Activated CD4-positive, alpha-beta T cell treated with anti-CD3 and anti-CD28 coated beads for 4 hours (primary cell): ENCODE data around the gene CTSW.

Experiments
- DNase-seq, 2 donors: peaks; one replicate each; pipeline ENCODE4 v3.0.0-alpha.2; 2020

Gene CTSW

DNA sequence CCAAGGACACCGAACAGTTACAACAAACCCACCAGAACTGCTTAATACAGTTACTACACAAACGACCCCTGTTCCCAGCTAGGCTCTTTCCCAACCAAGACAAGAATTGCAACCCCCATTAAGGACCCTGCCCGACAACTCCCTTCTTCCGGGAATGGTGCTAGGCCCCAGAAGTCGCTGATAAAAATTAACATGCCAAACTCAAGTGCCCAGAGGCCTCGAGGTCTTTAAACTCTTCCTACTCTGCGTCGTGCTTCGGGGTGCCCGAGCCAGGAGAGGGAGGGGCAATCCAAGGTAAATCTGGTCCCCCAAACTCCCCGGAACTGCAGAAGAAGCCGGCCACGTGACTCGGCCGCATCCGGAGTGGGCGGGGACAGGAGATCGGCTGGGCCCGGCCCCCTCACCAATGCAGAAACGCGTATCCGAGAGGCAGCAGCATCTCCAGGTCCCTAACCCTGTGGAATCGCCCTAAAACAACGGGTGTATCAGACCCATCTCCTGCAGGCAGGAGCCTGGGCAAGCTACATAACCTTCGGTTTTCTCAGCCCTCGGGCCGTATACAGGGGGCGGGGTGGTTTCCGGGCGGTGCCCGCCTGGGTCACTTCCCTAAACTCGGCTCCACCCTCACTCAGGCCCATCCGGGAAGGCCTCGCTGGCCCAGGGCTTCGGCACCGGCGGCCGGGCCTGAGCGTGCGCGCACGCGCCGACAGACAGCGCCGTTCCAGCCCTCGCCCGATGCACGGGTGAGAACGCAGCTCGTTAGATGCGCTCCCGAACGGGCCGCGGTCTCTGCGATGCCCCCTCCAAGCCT is 22.7 kb upstream of the CTSW start:
- peak; percentile 83 to 84 for DNase-seq

DNA sequence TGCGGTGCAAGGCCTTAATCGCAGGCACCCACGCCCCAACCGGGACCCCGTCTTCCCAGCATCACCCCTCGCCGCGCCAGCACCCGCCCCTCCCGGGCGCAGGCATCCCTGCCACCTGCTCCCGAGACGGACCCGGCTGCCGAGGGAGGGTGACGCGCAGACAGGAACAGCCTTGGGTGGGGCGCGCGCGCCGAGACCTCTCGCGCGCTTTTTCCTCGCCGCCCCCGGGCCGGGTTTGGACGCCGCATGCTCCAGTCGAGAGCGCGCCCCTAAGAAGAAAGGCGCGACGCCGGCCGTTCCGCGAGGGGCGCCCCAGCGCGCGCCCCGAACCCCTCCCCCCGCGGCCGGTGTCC is 22.2 kb upstream of the CTSW start:
- peak; percentile 69 for DNase-seq

DNA sequence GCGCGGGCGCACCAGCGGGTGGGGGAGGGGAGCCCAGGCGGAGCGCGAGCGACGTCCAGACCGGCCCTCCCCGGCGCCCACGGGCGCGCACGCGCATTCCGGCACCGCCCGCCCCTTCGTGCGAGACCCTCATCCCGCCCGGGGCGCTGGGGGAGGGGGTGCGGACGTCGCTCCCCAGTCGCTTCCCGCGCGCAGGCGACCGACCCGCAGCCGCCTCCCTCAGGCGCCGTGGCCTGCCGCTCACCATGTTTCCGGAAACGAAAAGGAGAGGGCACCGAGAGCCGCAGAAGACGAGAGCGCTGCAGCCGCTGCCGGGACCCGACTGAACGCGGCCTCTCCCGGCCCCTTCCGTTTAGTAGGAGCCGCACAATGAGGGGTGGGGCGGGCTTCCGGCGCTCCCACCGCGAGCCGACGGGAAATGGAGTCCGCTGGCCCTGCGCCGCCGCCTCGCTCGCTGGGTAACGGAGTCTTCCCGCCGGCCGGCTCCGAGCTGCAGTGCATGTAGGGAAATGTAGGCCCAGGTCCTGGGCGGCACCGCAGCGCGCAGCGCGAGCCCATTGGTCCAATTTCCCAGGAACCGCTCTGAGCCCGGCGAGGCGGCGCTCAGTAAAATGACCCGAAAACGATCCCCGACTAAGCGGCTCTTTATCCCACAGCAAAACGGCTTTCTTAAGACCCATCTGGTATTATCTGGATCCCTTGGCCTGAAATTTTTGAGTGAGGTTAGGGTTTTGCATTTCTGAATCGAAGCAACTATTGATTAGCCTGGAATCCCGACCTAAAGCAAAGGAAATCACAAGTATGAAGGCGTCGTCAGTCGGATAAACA is 21.6 kb upstream of the CTSW start, which contains the start of gene CFL1:
CFL1 (minus strand) TSS at position 328 of the 828 bp plus-strand sequence; CDS start at position 247, 81 bp downstream.
- peak; percentile 95 to 98 for DNase-seq

DNA sequence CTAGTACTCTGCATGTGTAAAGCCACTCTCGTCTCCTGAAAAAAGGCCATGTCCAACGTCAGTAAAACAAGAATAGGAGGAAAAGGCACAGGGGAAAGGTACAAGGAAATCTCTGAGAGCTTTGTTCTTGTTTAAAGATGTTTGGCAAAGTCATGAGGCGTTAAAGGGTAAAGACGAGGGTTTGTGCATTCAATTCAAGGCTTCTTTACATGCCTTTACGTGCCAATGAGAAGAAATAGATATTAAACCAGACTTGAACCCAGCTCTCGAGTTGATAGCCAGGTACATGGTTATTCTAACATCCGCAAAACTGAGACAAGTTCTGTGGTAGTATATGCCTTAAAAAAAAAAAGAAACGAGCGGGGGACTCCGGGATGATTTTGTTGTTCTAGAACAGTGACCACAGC is 21.0 kb upstream of the CTSW start:
- DNase-seq, result no peak

DNA sequence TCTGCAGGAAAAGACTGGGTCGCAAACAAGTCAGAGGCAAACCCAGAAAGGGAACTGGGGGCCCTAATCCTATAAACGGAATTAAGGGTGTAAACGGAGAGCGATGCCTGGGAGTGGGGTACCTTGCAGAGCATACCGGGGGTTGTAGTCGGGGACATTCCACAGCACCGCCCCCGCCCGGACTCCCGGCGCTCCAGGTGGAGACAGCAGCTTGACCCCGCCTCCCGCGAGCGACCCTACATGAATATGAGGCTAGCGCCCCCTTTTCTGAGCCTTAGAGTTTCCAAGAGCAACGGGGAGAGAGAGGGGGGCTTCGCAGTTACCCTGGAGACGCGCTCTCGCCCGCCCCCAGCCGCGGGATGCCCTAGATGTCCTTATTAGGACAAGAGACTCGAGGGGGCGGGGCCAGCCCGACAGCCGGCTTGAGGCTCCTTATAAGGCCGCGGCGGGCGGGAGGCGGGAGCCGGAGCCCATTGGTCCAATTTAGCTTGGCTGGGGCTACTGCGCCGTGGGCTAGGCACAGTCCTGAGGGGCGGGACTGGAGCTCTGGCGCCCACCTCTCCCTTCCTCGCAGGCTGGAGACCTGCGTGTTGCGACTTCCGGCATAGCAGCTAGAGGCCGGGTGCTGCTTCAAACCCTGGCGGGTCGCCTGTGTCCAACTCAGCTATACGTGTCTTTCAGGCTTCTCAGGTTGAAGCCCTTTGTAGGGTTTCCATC is 20.4 kb upstream of the CTSW start:
- peak; percentile 96 to 99 for DNase-seq

DNA sequence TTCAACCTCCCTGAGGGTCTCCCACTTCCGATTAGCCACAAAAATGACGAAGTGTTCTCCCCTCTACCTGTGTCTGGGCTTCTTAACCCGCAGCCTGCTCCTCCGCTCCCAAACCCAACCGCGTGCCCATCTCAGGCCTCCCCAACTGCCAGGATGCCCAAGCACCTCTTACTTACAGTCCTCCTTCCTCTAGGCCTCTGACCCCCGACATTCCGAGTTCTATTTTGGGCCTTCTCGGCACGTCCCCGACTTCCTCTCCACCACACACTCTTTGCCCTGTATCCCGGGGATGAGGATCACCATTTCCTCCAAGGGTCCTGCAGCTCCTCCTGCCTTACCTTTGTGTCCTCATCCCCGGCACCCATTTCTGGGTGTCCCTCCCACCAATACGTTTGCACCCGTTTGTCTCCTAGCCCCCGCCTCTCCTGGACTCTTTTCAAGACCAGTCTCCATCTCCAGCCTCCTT is 19.8 kb upstream of the CTSW start:
- no peak for DNase-seq

DNA sequence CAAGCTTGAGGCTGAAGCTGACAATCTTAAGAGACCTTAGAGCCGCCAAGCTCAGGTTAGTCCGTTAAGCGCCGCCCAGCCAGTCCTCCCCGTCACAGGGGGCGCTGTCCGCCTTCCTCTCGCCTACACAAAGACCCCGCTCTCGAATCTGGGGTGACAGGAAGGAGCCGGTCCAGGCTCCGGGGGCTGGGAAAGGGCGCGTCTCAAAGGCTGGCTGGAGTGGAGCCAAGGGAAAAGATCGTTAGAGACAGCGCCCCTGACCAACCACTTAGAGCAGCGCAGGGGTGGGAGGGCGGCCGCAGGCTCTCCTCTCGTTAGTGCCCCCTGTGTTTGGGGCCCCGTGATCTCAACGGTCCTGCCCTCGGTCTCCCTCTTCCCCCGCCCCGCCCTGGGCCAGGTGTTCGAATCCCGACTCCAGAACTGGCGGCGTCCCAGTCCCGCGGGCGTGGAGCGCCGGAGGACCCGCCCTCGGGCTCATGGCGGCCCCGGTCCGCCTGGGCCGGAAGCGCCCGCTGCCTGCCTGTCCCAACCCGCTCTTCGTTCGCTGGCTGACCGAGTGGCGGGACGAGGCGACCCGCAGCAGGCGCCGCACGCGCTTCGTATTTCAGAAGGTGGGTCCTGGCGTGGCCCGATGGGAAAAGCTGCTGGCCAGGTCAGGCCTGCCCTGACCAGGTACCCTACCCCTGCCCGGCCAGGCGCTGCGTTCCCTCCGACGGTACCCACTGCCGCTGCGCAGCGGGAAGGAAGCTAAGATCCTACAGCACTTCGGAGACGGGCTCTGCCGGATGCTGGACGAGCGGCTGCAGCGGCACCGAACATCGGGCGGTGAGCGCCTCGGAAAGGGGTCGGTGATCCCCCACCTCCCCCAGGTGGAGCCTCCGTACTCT is 19.1 kb upstream of the CTSW start, which contains the start of gene MUS81:
MUS81 (plus strand) TSS at position 156 of the 887 bp plus-strand sequence; CDS start at position 477, 321 bp downstream.
- DNase-seq, result peak; percentile 93 to 96

DNA sequence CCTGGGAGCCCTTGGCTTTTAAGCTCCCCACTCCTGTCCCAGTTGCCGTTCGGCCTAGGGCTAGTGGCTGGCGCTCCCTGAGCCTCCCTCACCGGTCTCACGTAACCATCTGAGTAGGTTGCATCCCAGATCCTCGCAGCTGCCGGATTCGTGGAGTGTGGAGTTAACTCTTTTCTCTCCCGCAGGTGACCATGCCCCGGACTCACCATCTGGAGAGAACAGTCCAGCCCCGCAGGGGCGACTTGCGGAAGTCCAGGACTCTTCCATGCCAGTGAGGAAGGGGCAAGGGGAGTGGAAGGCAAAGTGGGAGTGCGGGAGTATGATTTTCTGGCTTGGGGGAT is 18.5 kb upstream of the CTSW start:
- no peak for DNase-seq

DNA sequence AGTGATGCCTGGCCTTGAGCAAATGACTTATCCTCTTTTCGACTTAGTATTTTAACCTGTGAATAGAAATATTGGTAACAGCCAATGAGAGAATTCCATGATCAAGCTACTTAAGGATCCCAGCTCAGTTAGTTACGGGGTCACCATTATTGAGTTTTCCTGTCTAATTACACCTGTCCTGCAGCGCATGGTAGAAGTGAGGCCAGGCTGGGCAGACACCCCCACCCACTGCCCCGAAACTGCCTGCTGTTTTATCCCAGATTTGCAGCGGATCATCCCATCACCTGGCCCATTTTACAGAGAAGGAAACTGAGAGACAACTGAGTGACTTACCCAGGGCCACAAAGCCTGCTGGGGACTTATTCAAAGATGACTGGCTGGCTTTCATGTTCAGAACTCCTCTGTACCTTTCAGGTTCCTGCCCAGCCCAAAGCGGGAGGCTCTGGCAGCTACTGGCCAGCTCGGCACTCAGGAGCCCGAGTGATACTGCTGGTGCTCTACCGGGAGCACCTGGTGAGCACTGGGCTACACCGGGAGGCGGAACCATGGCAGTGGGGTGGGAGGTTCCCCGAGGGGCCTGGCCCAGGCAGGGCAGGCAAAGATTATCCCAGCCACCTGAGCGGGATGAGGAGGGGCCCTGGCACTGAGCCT is 18.0 kb upstream of the CTSW start:
- no peak for DNase-seq

DNA sequence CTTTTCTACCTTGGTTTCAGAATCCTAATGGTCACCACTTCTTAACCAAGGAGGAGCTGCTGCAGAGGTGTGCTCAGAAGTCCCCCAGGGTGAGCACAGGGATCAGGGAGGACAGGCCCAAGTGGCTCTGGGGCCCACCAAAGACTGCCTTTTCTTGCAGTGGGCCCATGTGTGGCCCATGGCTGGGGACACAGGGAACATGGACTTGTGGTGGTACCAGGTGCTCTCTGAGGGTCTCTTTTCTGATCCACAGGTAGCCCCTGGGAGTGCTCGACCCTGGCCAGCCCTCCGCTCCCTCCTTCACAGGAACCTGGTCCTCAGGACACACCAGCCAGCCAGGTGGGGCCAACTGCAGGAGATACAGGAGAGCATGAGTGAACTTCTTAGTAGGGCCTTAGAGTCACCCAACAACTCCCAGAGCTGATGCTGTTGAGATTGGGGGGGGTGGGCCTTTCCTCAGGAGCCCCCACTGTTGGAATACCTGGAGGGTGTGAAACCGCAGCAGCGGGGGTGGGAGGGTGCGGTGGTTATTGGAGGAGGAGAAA is 17.4 kb upstream of the CTSW start:
- DNase-seq, result no peak

DNA sequence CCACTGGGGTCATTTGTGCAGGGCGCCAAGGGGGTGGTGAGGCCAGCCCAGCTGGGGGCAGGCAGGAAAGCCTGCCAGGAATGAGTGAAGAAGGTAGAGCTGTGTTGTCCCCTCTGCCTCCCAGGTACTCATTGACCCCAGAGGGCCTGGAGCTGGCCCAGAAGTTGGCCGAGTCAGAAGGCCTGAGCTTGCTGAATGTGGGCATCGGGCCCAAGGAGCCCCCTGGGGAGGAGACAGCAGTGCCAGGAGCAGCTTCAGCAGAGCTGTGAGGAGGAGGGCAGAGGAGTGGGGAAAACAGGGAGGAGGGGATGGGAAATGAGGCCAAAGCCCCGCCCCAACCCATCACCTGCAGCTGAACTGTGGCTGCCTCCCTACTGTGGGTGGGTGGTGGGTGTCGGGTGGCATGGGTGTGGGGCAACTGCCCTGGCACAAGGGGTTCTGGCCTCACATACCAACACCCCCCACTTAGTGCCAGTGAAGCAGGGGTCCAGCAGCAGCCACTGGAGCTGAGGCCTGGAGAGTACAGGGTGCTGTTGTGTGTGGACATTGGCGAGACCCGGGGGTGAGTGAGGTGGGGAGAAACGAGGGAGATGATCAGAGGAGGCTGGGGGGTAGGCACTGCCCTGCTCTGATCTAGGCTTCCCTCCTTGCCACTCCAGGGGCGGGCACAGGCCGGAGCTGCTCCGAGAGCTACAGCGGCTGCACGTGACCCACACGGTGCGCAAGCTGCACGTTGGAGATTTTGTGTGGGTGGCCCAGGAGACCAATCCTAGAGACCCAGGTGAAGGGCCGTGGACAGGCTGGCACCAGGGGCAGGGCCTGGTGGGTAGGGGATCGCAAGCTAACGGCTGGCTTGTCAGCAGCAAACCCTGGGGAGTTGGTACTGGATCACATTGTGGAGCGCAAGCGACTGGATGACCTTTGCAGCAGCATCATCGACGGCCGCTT is 16.4 kb upstream of the CTSW start:
- peak in 1 of 2 donors; percentile 0 for DNase-seq

DNA sequence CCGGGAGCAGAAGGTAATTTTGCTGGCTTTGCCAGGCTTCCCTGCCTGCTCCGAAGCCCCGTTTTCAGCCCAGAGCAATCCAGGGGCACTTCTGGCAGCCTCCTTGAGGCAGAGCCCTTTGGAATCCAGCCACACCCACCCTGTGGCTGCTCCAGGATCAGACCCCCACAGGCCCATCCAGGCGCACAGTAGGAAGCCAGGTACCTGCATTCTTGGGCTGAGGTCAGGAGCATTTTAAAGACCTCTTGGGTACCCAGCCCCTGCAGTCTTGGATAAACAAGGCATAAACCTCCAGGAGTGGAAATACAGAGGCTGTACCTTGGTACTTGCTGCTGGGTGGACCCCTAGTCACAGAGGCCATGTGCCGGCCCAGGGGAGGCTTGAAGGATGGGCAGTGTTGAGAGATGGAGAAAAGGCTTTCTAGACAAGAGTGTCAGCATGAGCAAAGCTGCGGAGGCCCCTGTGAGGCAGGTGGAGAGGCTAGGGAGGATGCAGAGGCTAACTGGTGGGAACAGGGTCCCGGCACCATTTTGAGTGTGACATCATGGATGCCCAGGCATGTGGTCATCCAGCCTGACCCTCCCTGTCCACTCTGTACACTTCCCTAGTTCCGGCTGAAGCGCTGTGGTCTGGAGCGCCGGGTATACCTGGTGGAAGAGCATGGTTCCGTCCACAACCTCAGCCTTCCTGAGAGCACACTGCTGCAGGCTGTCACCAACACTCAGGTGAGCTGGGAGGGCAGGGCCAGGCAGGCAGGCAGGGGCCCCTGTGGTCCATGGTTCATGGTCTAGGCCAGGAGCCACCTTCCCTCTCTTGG is 15.5 kb upstream of the CTSW start:
- peak in 1 of 2 donors; percentile 0 for DNase-seq

DNA sequence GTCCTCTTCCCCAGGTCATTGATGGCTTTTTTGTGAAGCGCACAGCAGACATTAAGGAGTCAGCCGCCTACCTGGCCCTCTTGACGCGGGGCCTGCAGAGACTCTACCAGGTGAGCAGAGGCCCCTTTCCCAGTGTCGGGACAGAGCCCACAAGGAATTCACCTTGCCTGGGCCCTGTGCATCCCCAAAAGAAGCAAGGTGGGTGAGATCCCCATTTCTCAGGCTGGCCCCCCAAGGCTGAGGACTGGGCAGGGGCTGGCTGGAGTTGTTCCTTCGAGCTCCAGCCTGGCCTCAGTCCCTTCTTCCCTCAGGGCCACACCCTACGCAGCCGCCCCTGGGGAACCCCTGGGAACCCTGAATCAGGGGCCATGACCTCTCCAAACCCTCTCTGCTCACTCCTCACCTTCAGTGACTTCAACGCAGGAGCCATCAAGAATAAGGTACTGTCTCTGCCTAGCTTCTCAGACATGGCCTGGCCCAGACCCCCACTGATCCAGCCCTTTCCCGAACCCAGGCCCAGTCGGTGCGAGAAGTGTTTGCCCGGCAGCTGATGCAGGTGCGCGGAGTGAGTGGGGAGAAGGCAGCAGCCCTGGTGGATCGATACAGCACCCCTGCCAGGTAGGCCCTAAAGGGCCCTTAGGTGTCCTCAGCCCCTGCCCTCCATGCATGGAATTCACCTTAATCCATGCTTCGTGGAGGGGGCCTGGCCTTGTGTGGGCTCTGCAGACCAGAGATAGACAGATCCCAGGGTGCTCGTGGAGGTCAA is 14.7 kb upstream of the CTSW start:
- no peak for DNase-seq

DNA sequence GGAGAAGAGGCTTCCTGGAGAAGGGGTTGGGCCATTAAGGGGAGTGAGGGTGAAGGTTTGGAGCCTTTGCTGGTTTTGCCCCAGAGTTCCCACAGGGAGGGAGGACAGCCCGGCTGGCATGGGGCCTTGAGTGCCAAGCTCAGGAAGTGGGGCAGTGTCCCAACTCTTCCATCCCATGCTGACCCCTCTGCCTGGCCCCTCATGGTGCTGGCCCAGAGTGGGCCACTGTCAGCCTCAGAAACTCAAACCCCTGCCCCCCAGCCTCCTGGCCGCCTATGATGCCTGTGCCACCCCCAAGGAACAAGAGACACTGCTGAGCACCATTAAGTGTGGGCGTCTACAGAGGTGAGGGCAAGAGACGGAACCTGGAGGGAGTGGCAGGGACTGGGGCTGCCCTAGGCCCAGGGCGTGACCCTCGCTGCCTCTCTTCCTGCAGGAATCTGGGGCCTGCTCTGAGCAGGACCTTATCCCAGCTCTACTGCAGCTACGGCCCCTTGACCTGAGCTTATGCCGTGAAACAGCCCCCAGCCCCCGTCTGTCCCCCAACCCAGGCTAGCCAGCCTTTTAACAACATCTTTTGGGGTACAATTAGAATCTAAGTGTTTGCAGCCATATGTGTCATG is 14.0 kb upstream of the CTSW start:
- no peak for DNase-seq

DNA sequence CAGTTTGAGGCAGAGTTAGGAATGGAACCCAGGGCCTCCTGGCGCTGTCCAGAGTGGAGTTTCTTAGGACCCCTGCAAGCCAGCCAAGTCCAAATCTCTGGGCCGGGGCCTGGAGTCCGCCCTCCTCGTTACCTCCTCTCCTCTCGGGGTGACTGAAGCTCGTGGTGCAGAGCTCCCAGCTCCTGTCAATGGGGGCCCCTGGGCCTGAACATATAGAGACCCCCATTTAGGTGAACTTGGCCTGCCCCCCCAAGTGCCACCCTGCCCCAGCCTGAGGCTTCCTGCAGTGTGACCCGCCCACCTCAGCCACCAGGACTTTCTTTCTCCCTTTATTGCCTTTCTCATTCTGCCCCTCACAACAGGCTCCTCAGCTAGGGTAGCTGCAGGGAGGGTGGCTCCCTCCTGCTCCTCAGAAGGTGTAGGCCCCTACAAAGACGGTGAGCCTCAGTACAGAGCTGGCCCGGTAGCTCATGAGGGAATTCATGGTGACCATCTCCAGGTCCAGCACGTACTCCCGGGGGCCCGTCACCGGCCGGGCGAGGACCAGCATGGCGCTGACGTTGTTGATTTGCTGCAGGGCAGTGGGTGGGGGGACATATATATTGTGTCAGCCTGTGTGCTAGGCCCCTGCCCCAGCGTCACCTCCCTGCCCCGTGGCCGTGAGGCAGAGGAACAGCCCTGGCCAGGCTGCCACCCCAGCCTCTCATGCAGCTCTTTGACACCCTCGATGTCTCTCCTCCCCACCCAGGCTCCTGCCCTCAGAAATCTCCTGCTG is 12.9 kb upstream of the CTSW start:
- DNase-seq, result no peak

DNA sequence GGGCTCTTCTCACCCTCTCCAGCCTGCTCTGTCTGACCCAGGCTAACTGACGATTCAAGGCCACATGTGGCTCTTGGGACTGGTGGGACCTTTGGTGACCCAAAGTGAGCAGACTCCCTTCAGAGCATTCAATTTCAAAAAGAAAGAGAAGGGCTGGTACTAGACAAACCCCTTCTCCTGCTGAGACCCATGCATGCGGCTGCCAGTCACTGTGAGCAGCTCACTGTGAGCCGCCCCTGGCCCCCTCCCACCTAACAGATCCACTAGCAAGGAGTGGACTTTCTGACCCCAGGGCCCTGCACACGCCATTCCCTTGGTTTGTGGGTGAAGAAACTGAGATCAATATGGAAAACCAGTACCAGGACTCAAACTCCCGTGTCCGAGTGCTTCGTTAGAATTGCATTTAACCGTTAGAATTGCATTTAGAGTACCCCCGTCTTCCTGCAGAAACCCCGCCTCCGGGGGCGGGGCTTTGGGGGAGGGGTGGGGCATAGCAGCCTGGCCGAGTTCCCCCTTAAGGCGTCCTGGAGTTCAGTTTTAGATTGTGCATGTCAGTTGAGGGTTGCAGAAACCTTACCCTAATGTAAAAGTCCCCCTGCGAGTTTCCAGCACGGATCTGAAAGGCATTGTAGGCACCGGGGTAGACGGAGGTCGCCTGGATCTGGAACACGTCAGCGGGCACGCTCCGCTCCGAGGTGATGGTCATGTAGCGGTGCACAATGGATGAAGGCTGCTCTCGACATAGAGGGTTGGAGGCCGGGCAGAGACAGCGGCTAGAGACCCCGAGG is 12.2 kb upstream of the CTSW start:
- no peak for DNase-seq
